ENCODE results near the gene ITK. TPM values are rescaled to one million over a fixed set of nuclear protein-coding genes. Genes with fewer than 3 reads are reported as not detected.

The ITK gene
- total and polyA plus RNA-seq, 2 of the 8 experiments (the other 6 are each of a cell fraction or from before 2014, with no cell fraction given), result 0.05 TPM; not detected in 1

- TF ChIP-seq KDM5A (IDR thresholded peaks at IDR 0.05; ENCODE audit: low read length) (no peak), RXRA (IDR thresholded peaks at IDR 0.05; ENCODE audit: insufficient read depth, low read depth, low read length) (no peak), ASH2L (IDR thresholded peaks at IDR 0.05; ENCODE audit: low read length) (peak; percentile 82), ZNF274 (IDR thresholded peaks at IDR 0.05; ENCODE audit: borderline replicate concordance, extremely low read depth, low read length) (no peak), JUND (IDR thresholded peaks at IDR 0.05; ENCODE audit: low read length) (no peak), SIX5 (IDR thresholded peaks at IDR 0.05; ENCODE audit: low read depth, low read length) (no peak), ATF3 (IDR thresholded peaks at IDR 0.05; ENCODE audit: insufficient read depth, low read depth, low read length) (no peak), JUN (IDR thresholded peaks at IDR 0.05; ENCODE audit: low read depth, low read length) (no peak), CHD2 (IDR thresholded peaks at IDR 0.05; ENCODE audit: low read length) (peak; percentile 70), TAF1 (IDR thresholded peaks at IDR 0.05; ENCODE audit: low read depth, low read length) (peak; percentile 88), RFX5 (IDR thresholded peaks at IDR 0.05; ENCODE audit: borderline replicate concordance, low read depth, low read length) (no peak), CBX5 (IDR thresholded peaks at IDR 0.05; ENCODE audit: low read depth, low read length) (no peak), ATF2 (IDR thresholded peaks at IDR 0.05; ENCODE audit: low read length) (no peak), SIRT6 (IDR thresholded peaks at IDR 0.05; ENCODE audit: low read length) (no peak), BCL11A (IDR thresholded peaks at IDR 0.05; ENCODE audit: low read depth in 2 of 2, low read length in 2 of 2) (no peak), HDAC2 (IDR thresholded peaks at IDR 0.05; ENCODE audit: borderline replicate concordance in 1 of 2, low read depth in 2 of 2, low read length in 2 of 2) (peak in 1 of 2 experiments; percentile 77; a peak in 1 of 4 replicates), BRCA1 (IDR thresholded peaks at IDR 0.05; ENCODE audit: low read depth, low read length) (no peak), FOSL1 (IDR thresholded peaks at IDR 0.05; ENCODE audit: insufficient read depth, low read depth, low read length) (no peak), RBBP5 (IDR thresholded peaks at IDR 0.05; ENCODE audit: borderline replicate concordance, low read depth, low read length) (peak; percentile 55; the same call in 1 of the 2 replicates), SUZ12 (IDR thresholded peaks at IDR 0.05; ENCODE audit: low read length) (no peak)
These were observed 38.1 kb upstream of the ITK start, which contains the start of gene MED7 (continued) for GRCh38 chr5:157142317-157143126.

All from H1 (cell line).